Tibial nerve (tissue), 4 donors: ENCODE results near the gene CALU.

Experiments
- CTCF ChIP-seq, 5 experiments: fragments of 200-600 bp in 3 of 5; fragments of 450-650 bp in 2 of 5; sonication (generic) in 3 of 5; IDR thresholded peaks; one replicate each; pipeline ENCODE4 v1.5.1; 2016 to 2019; ENCODE audit warnings: antibody characterized with exemption in 5 of 5, mild to moderate bottlenecking in 3 of 5, moderate library complexity in 2 of 5
- EP300 ChIP-seq, 2 donors: sonication (generic); formaldehyde crosslinking; IDR thresholded peaks; one replicate each; pipeline ENCODE4 v1.6.1; 2017; ENCODE audit warnings: antibody characterized with exemption in 2 of 2, mild to moderate bottlenecking in 1 of 2

GRCh38 chr7:128743112-128743772 lies 4.1 kb downstream of the CALU start:
- no peak for TF ChIP-seq CTCF (IDR thresholded peaks at IDR 0.05)
- TF ChIP-seq EP300 (IDR thresholded peaks at IDR 0.05) = no peak
